Measurements from ENCODE around the gene B3GNT9.

The B3GNT9 gene

DNA sequence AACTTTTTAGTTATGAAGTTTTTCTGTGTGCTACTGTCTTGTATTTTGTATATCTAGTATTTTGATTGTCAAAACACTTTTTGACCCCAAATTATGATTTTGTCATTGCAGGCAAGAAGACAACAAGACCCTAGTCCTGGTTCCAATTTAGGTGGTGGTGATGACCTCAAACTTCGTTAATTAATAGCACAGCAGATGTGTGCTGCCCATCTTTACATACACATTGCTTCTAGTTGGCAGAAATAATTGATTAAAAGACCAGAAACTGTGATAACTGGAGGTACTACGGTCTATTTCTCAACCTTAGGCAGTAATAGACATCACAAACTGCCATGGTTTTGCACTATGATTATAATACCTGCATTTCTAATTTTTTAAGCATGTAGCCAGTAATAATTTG, 52.2 kb downstream of the B3GNT9 start:
- Histone ChIP-seq H3K27ac (no peak overlapping the region), H3K4me3 (ENCODE audit: low read depth in 1 of 2, low read length in 1 of 2) (no peak overlapping the region), H3K4me1 (ENCODE audit: control insufficient read depth in 1 of 2, insufficient read depth in 1 of 2, low read depth in 1 of 2, low read length in 1 of 2) (no peaks in the 10 kb centered on the region), H3K36me3 (peaks cover 21% of the 10 kb centered on the region), H3K9me3 (no peaks in the 10 kb centered on the region), H3K27me3 (no peaks in the 10 kb centered on the region)
- TF ChIP-seq, protein P1, sequence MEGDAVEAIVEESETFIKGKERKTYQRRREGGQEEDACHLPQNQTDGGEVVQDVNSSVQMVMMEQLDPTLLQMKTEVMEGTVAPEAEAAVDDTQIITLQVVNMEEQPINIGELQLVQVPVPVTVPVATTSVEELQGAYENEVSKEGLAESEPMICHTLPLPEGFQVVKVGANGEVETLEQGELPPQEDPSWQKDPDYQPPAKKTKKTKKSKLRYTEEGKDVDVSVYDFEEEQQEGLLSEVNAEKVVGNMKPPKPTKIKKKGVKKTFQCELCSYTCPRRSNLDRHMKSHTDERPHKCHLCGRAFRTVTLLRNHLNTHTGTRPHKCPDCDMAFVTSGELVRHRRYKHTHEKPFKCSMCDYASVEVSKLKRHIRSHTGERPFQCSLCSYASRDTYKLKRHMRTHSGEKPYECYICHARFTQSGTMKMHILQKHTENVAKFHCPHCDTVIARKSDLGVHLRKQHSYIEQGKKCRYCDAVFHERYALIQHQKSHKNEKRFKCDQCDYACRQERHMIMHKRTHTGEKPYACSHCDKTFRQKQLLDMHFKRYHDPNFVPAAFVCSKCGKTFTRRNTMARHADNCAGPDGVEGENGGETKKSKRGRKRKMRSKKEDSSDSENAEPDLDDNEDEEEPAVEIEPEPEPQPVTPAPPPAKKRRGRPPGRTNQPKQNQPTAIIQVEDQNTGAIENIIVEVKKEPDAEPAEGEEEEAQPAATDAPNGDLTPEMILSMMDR (IDR thresholded peaks at IDR 0.05) = no peak

Data from neutrophil (primary cell).